ENCODE data around the gene LPXN. TPM values are rescaled to one million over a fixed set of nuclear protein-coding genes. Genes with fewer than 3 reads are reported as not detected.

LPXN gene
- total and polyA plus RNA-seq, 10 of the 15 experiments (the other 5 are each of a cell fraction or from before 2014, with no cell fraction given): 131 to 349 (median 201) TPM

- TF ChIP-seq ZBTB40 (IDR thresholded peaks at IDR 0.05; ENCODE audit: borderline replicate concordance): no peak
- TF ChIP-seq SRF (IDR thresholded peaks at IDR 0.05; ENCODE audit: low read depth in 2 of 2, low read length in 2 of 2): no peak
- TF ChIP-seq BCL11A (IDR thresholded peaks at IDR 0.05; ENCODE audit: low read depth, low read length): peak; percentile 50
- TF ChIP-seq NR2C2 (IDR thresholded peaks at IDR 0.05; ENCODE audit: borderline replicate concordance, control insufficient read depth, insufficient read length, low read depth): no peak
- no peak for TF ChIP-seq KDM1A (IDR thresholded peaks at IDR 0.05; ENCODE audit: borderline replicate concordance)
- TF ChIP-seq IKZF1 (conservative IDR thresholded peaks at IDR 0.05): peak; percentile 96
- TF ChIP-seq CUX1 (IDR thresholded peaks at IDR 0.05; ENCODE audit: insufficient replicate concordance, low read depth, low read length): no peak
- no peak for TF ChIP-seq HDAC6 (IDR thresholded peaks at IDR 0.05; ENCODE audit: unreplicated experiment)
- TF ChIP-seq MLLT1 (IDR thresholded peaks at IDR 0.05): no peak
- TF ChIP-seq BMI1 (IDR thresholded peaks at IDR 0.05; ENCODE audit: borderline replicate concordance): peak; percentile 62
- peak; percentile 79 for TF ChIP-seq SKIL (IDR thresholded peaks at IDR 0.05; ENCODE audit: low read depth, poor library complexity, severe bottlenecking)
- 0 out of 2 replicates have a peak, but pooled peaks have one; percentile 37 for TF ChIP-seq BACH1 (IDR thresholded peaks at IDR 0.05; ENCODE audit: borderline replicate concordance)
- TF ChIP-seq ATF3 (IDR thresholded peaks at IDR 0.05; ENCODE audit: borderline replicate concordance, extremely low read depth, low read depth, low read length): no peak
- TF ChIP-seq SIN3A (IDR thresholded peaks at IDR 0.05; ENCODE audit: low read depth, low read length): no peak
- no peak for TF ChIP-seq SIX5 (IDR thresholded peaks at IDR 0.05; ENCODE audit: low read depth, low read length, severe bottlenecking)
Measured at GRCh38 chr11:58573451-58574104, 2.1 kb downstream of the LPXN start (continued).

All from GM12878 (cell line).